Stimulated activated CD8-positive, alpha-beta memory T cell treated with anti-CD3 and anti-CD28 coated beads, Interleukin-2, amount 100 ng/mL, for 1 hour (primary cell): ENCODE results near the gene UNC93B1.
A peak's percentile ranks its signal among the peaks of the same experiment; 100 is the strongest.

Experiments
- DNase-seq, 2 donors: peaks; one replicate each; pipeline ENCODE4 v3.0.0-alpha.2; 2020; ENCODE audit warnings: low read depth in 2 of 2

The UNC93B1 gene, protein sequence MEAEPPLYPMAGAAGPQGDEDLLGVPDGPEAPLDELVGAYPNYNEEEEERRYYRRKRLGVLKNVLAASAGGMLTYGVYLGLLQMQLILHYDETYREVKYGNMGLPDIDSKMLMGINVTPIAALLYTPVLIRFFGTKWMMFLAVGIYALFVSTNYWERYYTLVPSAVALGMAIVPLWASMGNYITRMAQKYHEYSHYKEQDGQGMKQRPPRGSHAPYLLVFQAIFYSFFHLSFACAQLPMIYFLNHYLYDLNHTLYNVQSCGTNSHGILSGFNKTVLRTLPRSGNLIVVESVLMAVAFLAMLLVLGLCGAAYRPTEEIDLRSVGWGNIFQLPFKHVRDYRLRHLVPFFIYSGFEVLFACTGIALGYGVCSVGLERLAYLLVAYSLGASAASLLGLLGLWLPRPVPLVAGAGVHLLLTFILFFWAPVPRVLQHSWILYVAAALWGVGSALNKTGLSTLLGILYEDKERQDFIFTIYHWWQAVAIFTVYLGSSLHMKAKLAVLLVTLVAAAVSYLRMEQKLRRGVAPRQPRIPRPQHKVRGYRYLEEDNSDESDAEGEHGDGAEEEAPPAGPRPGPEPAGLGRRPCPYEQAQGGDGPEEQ

GRCh38 chr11:68003846-68004550 lies at the start of gene UNC93B1:
TSS of gene UNC93B1 (minus strand) at chr11:68004097. CDS start at chr11:68004043, 54 bp downstream.
- peak; percentile 55 to 61 for DNase-seq

- DNase-seq = no peak
Observed at GRCh38 chr11:68053117-68053516, 49.2 kb upstream of the UNC93B1 start.

- DNase-seq = no peak
Observed at GRCh38 chr11:68052137-68052873, 48.4 kb upstream of the UNC93B1 start.

DNA sequence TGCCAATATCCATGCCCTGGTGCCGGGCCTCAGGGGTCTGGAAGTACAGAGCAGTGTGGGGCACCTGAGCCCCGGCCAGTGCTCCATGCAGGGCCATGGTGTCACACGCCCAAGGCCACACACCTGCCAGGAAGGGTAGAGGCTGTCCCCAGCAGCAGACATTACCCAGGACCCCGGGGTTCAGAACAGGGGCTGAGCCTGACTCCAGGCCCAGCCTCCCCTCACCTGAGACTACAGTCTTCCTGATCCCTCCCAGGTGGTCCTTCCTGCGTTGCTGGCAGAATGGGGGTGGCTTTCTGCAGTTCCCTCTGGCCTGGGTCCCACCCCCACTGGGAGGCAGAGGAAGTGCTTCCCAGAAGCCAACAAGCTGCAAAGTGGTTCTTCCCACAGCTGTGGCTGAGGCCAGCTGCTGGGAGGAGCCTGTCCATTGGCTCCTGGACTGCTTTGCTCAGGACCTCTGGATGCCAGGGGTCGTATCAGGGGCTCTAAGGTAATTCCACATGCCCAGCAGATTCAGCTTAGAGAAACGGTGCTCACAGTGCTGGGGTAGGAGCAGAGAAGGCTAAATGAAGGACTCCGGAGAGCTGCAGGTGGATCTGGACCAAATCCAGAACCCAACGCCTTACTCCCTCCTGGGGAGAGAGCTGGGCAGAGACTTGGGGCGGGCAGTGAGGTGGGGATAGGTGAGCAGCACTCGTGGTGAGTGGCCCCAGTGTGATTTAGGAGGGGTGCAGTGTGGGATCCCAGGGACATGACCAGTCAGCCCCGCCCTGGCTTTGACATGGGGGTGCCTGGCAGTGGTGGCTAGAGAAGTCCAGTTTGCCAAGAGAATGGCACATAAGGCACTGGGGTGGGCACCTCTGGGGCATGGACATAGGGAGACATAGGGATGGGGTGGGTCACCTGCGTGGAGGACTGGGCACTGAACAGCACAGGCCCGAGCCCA lies 47.6 kb upstream of the UNC93B1 start:
- no peak for DNase-seq

- DNase-seq = no peak
Observed at GRCh38 chr11:68050371-68050841, 46.5 kb upstream of the UNC93B1 start.

DNA sequence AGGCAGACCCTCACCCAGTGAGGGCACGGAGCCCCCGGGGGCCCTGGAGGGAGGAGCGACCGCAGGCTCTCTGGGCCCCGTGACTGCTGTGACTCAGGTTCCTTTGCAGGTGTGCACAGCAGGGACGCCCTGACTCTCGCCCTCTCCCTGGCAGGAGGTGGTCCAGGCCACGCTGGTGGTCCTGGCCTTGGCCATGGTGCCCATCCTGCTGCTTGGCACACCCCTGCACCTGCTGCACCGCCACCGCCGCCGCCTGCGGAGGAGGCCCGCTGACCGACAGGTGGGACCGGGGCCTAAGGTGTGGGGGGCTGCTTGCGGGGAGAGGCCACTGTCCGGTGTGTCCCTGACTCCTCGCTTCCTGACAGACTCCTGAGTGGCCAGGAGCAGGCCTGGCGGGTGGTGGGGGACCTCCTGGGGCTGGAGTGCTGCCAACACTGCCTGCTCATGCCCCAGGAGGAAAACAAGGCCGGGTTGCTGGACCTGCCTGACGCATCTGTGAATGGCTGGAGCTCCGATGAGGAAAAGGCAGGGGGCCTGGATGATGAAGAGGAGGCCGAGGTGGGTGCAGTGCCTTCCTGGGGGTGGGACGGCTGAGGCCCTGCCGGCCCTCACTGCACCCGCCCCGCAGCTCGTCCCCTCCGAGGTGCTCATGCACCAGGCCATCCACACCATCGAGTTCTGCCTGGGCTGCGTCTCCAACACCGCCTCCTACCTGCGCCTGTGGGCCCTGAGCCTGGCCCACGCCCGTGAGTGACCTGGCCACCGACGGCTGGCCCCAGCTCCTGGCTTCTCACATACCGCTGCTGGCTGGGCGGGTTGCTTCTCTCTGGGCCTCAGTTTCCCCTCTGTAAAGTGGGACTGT lies 45.8 kb upstream of the UNC93B1 start:
- DNase-seq = no peak

DNA sequence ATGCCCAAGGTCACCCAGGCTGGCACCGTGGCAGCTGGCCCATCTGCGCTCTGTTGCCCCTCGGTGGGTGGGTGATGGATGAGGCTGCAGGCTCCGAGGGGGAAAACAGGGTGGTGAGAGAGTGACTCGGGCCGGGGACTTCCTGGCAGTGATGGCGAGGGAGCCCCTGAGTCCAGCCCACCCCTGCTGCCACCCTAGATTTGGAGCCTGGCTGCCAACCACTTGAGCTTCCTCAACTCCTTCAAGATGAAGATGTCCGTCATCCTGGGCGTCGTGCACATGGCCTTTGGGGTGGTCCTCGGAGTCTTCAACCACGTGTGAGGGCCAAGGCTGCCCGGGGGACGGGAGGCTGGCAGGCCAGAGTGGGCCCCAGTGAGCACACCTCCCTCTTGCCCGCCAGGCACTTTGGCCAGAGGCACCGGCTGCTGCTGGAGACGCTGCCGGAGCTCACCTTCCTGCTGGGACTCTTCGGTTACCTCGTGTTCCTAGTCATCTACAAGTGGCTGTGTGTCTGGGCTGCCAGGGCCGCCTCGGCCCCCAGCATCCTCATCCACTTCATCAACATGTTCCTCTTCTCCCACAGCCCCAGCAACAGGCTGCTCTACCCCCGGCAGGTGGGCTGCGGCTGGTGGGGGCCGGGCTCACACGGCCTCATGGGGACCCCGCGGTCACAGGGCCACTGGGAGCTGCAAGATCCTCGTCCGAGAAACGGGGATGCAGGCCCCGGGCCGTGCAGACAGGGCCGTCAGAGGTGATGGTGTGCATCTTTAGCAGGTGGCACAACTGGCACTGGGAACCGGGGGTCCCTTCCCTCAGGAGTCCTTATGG lies 45.0 kb upstream of the UNC93B1 start:
- DNase-seq = no peak

DNA sequence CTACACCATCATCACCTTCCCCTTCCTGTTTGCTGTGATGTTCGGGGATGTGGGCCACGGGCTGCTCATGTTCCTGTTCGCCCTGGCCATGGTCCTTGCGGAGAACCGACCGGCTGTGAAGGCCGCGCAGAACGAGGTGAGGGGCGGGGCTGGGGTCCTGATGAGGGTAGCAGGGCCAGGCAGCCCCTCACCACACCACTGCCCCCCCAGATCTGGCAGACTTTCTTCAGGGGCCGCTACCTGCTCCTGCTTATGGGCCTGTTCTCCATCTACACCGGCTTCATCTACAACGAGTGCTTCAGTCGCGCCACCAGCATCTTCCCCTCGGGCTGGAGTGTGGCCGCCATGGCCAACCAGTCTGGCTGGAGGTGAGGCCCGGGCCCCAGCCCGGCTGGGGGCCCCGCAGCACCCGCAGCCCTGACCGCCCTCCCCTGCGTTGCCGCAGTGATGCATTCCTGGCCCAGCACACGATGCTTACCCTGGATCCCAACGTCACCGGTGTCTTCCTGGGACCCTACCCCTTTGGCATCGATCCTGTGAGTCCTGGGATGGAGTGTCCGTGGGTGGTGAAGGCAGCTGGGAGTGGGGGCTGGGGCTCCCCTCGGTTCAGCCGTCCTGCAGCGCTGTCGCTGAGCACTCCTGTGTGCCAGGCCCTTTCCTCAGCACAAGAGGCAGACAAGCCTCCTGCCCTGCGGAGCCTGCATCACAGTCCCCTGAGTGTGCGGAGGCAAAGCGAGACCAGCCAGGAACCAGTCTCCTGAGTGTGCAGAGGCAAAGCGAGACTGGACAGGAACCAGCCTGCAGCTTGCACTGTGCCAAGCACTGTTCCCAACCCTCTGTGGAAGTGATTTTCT lies 43.8 kb upstream of the UNC93B1 start:
- no peak for DNase-seq

DNA sequence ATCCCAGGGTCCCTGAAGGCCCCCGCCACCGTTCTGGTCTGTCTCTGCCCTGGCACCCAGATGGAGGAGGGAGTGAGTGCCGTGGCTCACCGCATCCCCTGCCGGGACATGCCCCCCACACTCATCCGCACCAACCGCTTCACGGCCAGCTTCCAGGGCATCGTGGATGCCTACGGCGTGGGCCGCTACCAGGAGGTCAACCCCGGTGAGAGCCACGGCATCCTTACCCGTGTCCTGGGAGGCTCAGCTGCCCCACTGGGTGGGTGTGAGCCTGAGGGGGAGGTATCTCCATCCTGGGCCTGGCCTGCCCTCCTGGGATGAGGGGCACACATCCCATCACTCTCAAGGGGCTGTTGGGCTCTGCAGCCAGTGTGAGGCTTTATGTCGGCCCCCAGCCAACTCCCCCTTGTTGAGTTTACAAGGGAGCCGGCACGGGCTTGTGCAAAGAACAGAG lies 41.0 kb upstream of the UNC93B1 start:
- no peak for DNase-seq

DNA sequence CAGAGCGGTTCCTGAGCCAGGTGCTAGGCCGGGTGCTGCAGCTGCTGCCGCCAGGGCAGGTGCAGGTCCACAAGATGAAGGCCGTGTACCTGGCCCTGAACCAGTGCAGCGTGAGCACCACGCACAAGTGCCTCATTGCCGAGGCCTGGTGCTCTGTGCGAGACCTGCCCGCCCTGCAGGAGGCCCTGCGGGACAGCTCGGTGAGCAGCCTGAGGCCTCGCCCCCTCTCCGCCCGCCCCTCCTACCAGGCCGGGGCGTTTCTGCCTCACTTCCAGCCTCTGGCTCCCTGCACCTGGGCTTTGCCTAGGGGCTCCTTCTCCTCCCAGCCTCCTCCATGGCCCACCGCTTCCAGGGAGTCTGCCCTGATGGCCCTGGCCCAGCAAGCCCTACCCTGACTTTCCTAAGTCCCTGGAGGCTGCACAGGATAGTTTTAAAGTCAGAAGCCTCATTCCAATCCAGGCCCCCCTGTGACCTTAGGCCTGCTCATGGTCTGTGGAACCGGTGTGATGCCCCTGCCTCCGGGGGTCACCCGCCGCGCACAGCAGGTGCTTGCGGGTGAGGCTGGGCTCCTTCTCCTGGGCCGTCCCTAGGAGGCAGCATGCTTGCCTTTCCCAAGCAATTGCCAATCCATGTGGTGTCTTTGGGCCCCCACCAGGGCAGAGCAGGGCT lies 40.4 kb upstream of the UNC93B1 start:
- no peak for DNase-seq

DNA sequence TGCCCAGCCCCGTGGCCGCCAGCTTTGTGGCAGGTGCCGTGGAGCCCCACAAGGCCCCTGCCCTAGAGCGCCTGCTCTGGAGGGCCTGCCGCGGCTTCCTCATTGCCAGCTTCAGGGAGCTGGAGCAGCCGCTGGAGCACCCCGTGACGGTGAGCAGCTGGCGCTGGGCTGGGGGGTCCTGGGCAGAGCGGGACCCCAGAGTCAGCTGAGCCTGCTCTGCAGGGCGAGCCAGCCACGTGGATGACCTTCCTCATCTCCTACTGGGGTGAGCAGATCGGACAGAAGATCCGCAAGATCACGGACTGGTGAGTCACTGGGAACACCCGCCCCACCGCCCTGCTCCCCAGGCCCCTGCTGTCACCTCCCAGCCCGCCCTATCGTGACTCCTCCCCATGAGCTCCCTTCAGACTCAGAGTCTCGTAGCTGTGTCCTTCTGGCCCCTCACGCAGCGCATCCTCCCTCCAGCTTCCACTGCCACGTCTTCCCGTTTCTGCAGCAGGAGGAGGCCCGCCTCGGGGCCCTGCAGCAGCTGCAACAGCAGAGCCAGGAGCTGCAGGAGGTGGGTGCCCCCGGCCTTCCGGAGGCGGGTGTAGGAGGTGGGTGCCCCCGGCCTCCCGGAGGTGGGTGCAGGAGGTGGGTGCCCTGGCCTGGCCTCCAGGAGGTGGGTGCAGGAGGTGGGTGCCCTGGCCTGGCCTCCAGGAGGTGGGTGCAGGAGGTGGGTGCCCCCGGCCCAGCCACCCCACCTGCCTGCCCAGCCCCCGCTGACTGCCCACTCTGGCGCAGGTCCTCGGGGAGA lies 39.6 kb upstream of the UNC93B1 start:
- DNase-seq = no peak

- DNase-seq = no peak
Observed at GRCh38 chr11:68043029-68043348, 39.1 kb upstream of the UNC93B1 start.

DNA sequence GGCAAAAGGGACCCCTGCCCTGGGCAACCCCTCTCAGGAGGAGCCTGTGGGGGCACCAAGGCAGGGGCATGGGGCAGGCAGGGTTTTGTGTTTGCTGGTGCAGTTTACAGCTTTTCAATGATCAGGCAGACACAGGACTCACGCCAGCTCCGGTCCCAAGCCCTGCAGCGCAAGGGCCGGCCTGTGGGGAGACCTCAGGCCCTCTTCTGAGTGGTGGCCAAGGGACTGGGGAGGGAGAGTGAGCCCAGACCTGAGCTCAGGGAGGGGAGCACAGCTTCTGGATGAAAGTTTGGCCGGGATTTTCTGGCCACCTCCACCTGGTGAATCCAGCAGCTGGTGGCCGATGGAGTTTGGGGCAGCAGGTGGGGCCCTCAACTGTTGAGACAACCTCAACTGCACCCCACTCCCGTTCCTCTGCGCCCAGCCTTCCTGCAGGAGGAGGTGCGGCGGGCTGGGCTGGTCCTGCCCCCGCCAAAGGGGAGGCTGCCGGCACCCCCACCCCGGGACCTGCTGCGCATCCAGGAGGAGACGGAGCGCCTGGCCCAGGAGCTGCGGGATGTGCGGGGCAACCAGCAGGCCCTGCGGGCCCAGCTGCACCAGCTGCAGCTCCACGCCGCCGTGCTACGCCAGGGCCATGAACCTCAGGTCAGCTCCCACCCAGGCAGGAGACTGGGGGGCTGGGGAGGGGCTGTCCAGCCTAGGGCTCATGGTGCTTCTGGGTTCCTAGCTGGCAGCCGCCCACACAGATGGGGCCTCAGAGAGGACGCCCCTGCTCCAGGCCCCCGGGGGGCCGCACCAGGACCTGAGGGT lies 38.5 kb upstream of the UNC93B1 start:
- DNase-seq = no peak

- no peak for DNase-seq
Observed at GRCh38 chr11:68041617-68042218, 37.8 kb upstream of the UNC93B1 start.

GRCh38 chr11:68040957-68041591 lies 37.2 kb upstream of the UNC93B1 start:
- no peak for DNase-seq
